ENCODE measurements around the gene UBE3D.
"Not testable (repeated sequence)": the region's sequence is repeated elsewhere in the genome, so short reads cannot be mapped to it uniquely, and the experiment has no call there.

DNA sequence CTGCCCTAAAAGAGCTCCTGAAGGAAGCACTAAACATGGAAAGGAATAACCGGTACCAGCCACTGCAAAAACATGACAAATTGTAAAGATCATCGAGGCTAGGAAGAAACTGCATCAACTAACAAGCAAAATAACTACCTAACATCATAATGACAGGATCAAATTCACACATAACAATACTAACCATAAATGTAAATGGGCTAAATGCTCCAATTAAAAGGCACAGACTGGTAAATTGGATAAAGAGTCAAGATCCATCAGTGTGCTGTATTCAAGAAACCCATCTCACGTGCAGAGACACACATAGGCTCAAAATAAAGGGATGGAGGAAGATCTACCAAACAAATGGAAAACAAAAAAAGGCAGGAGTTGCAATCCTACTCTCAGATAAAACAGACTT lies 212.7 kb downstream of the UBE3D start:
- TF ChIP-seq, protein P1, sequence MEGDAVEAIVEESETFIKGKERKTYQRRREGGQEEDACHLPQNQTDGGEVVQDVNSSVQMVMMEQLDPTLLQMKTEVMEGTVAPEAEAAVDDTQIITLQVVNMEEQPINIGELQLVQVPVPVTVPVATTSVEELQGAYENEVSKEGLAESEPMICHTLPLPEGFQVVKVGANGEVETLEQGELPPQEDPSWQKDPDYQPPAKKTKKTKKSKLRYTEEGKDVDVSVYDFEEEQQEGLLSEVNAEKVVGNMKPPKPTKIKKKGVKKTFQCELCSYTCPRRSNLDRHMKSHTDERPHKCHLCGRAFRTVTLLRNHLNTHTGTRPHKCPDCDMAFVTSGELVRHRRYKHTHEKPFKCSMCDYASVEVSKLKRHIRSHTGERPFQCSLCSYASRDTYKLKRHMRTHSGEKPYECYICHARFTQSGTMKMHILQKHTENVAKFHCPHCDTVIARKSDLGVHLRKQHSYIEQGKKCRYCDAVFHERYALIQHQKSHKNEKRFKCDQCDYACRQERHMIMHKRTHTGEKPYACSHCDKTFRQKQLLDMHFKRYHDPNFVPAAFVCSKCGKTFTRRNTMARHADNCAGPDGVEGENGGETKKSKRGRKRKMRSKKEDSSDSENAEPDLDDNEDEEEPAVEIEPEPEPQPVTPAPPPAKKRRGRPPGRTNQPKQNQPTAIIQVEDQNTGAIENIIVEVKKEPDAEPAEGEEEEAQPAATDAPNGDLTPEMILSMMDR (IDR thresholded peaks at IDR 0.05): not testable (repeated sequence)
- TF ChIP-seq EP300, POLR2A (IDR thresholded peaks at IDR 0.05): not testable (repeated sequence)

Data from sigmoid colon (tissue), 4 donors.